Lung (tissue), 12 donors: ENCODE results near the gene FAM43A. TPM values are rescaled to one million over a fixed set of nuclear protein-coding genes. Genes with fewer than 3 reads are reported as not detected.

Experiments used
- ATAC-seq: fragments of 200-7000 bp; cut with Tn5 transposase; one replicate; pipeline ENCODE4 v1.9.1; 2020; ENCODE audit warnings: moderate number of reproducible peaks; ENCODE audit not compliant: insufficient read depth, low FRiP score
- DNase-seq, 3 donors: peaks; one replicate each; pipeline ENCODE4 v3.0.0-alpha.2; 2013 to 2017
- H3K27ac ChIP-seq, 2 donors: one replicate each; pipeline ENCODE4 v1.5.1; 2013; ENCODE audit warnings: mild to moderate bottlenecking in 2 of 2, moderate library complexity in 2 of 2, control low read depth in 1 of 2, inconsistent platforms in 1 of 2, low read depth in 1 of 2, low read length in 1 of 2
- H3K27me3 ChIP-seq, 3 donors: one replicate each; pipeline ENCODE4 v1.5.1; 2013; ENCODE audit warnings: low read length in 2 of 3; ENCODE audit not compliant: control insufficient read depth in 3 of 3, insufficient read depth in 3 of 3
- H3K36me3 ChIP-seq, 4 donors: one replicate each; pipeline ENCODE4 v1.5.1; 2013; ENCODE audit warnings: low read length in 4 of 4, mild to moderate bottlenecking in 1 of 4, moderate library complexity in 1 of 4; ENCODE audit not compliant: control insufficient read depth in 4 of 4, insufficient read depth in 4 of 4
- H3K4me1 ChIP-seq, 5 donors: one replicate each; pipeline ENCODE4 v1.5.1; 2013; ENCODE audit warnings: low read length in 5 of 5, mild to moderate bottlenecking in 2 of 5, moderate library complexity in 1 of 5; ENCODE audit not compliant: control insufficient read depth in 5 of 5, insufficient read depth in 5 of 5
- H3K4me3 ChIP-seq: one replicate; pipeline ENCODE4 v1.5.1; 2013; ENCODE audit warnings: mild to moderate bottlenecking, control low read depth, moderate library complexity
- H3K9ac ChIP-seq, 2 donors: one replicate each; pipeline ENCODE4 v1.5.1; 2013; ENCODE audit warnings: low read length in 2 of 2, control low read depth in 1 of 2; ENCODE audit not compliant: insufficient read depth in 1 of 2
- H3K9me3 ChIP-seq, 4 donors: one replicate each; pipeline ENCODE4 v1.5.1; 2013; ENCODE audit warnings: low read length in 3 of 4, mild to moderate bottlenecking in 1 of 4, moderate library complexity in 1 of 4; ENCODE audit not compliant: control insufficient read depth in 4 of 4, insufficient read depth in 3 of 4
- CTCF ChIP-seq: IDR thresholded peaks from 2 replicates; pipeline ENCODE4 v1.5.1; 2012; ENCODE audit warnings: mild to moderate bottlenecking; ENCODE audit errors: control extremely low read depth, extremely low read depth
- WGBS, 2 donors: extraction: QIAGEN DNeasy Blood & Tissue Kit; methylation state at CpG; one replicate each; pipeline ENCODE4 v1.1.7; 2013; 5-methylcytosine and 5-hydroxymethylcytosine counted together
- polyA plus RNA-seq, 2 donors: library from polyadenylated mRNA; stranded (reverse); fragments of 200-250 nt; gene quantifications; one replicate each; pipeline ENCODE4 v1.2.1, GENCODE V29; 2013
- total RNA-seq, 2 donors: library from RNA; depleted of rRNA in 1 of 2; stranded (reverse); fragments of >200 nt in 1 of 2; gene quantifications; one replicate each; pipeline ENCODE4 v1.2.1, GENCODE V29; 2014 to 2021
- donor health status: control.
- donor health status: control.
- donor health status: Bipolar disorder and iron deficiency.
- donor health status: healthy.
- donor health status: DM: yes; HTN: yes; CAD: no.

Gene FAM43A
- total and polyA plus RNA-seq, 4 donors: 8.4 to 16.4 (median 14.7) TPM

- H3K27ac ChIP-seq: peak overlapping the region; percentile 7 to 24
- peak in 2 of 3 donors; percentile 40 to 46 for DNase-seq
- peaks cover 7 to 50% (median 16%) of the 10 kb centered on the region in 5 donors for H3K4me1 ChIP-seq
- H3K27me3 ChIP-seq: no peaks in the 10 kb centered on the region
- 58 to 75% methylated on average over 15 of the region's 15 CpGs for WGBS, 2 donors
- no peak overlapping the region for H3K9ac ChIP-seq
- no peak overlapping the region for H3K4me3 ChIP-seq
- peaks cover 0 to 9% (median 2%) of the 10 kb centered on the region in 4 donors for H3K36me3 ChIP-seq
- no peak for ATAC-seq
- TF ChIP-seq CTCF: no peak
- no peaks in the 10 kb centered on the region for H3K9me3 ChIP-seq
Observed at GRCh38 chr3:194691481-194692283, 6.0 kb downstream of the FAM43A start.

GRCh38 chr3:194696702-194697101 lies 11.0 kb downstream of the FAM43A start:
- H3K4me3 ChIP-seq: no peak overlapping the region
- no peak for ATAC-seq
- H3K9ac ChIP-seq: no peak overlapping the region
- no peak for DNase-seq
- H3K4me1 ChIP-seq: peaks cover 0 to 5% (median 2%) of the 10 kb centered on the region in 5 donors
- TF ChIP-seq CTCF: no peak
- peaks cover 0 to 10% (median 2%) of the 10 kb centered on the region in 4 donors for H3K9me3 ChIP-seq
- 81 to 92% methylated on average over 6 of the region's 6 CpGs for WGBS, 2 donors
- H3K27me3 ChIP-seq: no peaks in the 10 kb centered on the region
- no peaks in the 10 kb centered on the region for H3K36me3 ChIP-seq
- H3K27ac ChIP-seq: no peak overlapping the region

GRCh38 chr3:194702545-194702944 lies 16.9 kb downstream of the FAM43A start:
- Histone ChIP-seq H3K4me3 (no peak overlapping the region), H3K9me3 (peaks cover 0 to 10% (median 2%) of the 10 kb centered on the region in 4 donors), H3K27me3 (no peaks in the 10 kb centered on the region), H3K36me3 (no peaks in the 10 kb centered on the region), H3K4me1 (peaks cover 0 to 5% (median 0%) of the 10 kb centered on the region in 5 donors), H3K9ac (no peak overlapping the region), H3K27ac (no peak overlapping the region)
- ATAC-seq (no peak), DNase-seq (no peak)
- no peak for TF ChIP-seq CTCF
- WGBS, 2 donors: 88 to 93% methylated on average over 9 of the region's 9 CpGs
